HG03442 (cell line): ENCODE data around the gene CERS6.
"Not testable (repeated sequence)": the region's sequence is repeated elsewhere in the genome, so short reads cannot be mapped to it uniquely, and the experiment has no call there.

Source experiments
- ATAC-seq: cut with Tn5 transposase; IDR thresholded peaks from one replicate; pipeline ENCODE4 v1.9.1; 2021; ENCODE audit warnings: mild to moderate bottlenecking, moderate library complexity; ENCODE audit not compliant: unreplicated experiment

The CERS6 gene

DNA sequence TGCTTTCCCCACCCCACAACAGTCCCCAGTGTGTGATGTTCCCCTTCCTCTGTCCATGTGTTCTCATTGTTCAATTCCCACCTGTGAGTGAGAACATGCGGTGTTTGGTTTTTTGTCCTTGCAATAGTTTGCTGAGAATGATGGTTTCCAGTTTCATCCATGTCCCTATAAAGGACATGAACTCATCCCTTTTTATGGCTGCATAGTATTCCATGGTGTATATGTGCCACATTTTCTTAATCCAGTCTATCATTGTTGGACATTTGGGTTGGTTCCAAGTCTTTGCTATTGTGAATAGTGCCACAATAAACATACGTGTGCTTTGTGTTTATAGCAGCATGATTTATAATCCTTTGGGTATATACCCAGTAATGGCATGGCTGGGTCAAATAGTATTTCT lies 335.1 kb downstream of the CERS6 start:
- ATAC-seq, result not testable (repeated sequence)

DNA sequence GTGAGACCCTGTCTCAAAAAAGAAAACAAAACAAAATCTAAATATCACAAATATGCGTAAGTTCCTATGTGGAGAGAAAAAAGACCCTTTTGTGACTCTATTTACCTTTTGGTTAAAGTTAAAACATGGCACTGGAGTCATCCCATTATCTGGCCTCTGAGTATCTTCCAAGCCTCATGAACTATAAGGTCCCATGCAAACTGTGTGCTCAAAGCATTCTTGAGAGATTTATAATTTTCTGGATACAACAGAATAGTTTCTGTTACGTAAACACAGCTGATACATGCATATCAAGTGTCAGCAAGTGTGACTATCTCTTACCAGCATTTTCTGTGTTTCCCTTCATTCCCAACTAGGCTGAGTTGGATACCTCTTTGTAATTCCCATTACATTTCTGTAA lies 337.5 kb downstream of the CERS6 start:
- no peak for ATAC-seq

DNA sequence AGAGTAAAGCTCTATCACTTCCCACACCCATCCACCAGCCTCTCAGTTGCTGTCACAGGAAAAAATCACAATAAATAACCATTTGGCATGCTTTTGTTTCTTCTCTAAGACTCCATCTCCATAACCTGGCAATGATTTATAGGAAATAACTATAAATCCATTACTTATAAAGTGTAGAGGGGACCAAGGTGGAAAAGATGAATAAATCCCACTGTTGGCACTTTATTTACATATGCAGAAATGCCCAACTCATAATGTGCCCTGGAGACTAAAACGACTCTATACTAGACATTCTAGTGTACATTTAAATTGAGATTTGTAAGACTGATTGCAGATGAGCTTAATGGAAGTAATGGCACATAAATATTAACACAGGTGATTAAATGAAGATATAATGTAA lies 338.9 kb downstream of the CERS6 start:
- no peak for ATAC-seq

DNA sequence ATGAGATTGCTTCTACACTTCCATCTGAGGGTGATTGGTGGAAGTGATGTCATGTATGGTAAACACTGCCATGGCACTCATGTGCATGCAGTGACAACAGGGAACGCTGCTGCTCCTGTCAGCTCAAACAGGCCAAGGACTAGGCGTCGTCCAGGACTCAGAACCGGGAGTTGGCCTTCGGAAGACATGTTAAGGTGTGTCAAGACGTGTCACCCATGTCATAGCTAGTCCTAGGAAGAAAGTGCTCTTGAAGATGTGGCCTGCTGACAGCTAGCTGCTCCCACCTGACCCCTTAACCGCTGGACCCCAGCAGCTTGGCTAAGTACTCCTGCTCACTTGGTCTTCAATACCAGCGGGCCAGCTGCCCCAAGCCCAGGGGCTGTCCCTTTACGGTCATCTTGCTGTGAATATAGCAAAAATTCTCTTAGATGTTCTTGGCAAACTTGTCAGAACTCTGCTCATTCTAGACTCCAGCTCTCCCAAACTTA lies 340.1 kb downstream of the CERS6 start:
- ATAC-seq, result no peak

DNA sequence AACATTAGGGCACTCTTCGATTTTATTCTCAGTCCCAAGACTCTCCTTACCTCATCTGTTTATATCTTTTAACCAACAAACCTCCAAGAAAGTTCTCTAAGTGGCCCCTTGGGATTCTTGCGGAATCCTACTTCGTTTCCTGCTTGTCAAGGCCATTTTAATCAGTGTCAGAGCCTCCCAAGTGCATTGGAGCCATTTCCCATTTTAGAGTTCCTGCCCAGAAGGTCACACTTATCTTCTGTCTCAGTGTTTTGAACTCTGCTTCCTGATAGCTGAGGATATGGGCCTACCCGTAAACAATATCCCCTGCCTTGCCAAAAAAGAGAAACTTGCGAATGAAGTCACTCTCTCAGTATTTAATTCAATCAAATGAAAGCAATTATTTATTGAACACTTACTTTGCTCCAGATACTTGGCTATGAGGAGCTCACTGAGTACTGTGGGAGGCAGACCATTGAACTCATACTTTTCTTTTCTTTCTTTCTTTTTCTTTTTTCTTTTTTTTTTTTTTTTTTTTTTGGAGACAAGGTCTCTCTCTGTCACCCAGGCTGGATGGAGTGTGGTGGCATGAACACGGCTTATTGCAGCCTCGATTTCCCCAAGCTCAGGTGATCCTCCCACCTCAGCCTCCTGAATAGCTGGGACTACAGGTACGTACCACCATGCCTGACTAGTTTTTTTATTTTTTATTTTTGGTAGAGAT lies 340.7 kb downstream of the CERS6 start:
- no peak for ATAC-seq

DNA sequence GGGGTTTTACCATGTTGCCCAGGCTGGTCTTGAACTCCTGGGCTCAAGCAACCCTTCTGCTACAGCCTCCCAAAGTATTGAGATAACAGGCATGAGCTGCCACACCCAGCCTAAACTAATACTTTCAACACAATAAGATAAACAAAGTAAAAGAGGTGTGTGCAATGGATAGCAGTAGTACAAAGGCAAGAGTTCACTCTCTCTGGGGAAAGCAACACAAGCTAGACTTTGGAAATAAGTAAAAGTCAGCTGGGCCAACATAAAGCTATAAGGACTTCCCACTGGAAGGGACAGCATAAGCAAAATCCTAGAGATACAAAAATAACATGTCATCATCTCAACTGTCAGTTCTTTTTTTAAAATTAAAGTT lies 341.2 kb downstream of the CERS6 start:
- no peak for ATAC-seq

DNA sequence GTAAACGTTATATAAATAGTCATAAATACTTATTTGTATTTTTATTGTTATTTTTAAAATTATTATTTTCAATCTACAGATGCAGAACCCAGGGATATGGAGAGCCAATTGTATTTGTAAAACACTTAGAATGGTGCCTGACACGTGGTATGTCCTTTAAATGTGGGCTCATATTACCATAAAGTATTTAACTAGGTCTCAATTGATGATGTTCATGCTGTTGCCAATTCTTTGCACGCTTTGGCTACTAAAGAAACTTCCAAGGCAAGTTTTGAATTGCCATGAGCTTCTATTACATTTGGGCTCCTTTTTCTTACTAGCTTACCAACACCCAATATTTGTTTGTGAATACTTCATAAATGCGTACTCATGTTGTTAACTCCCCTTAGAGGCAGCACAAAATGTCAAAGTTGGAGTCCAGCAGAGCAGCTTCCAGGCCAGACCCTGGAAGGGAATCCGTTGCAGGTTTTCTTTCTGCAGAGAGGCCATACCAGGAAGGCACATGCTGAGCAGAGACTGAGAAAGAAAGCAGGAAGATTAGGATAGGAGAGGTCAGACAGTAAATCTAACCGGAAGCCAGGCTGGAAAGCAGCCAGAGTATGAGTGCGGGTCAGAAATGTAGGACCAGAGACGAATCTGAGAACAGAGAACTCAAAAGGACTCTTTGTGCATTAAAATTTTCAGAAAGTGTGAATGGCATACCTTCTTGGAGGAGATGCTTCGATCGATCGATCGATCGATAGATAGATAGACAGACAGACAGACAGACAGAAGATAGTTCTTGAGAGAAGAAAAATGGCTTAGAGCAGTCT lies 342.2 kb downstream of the CERS6 start:
- ATAC-seq, result no peak

DNA sequence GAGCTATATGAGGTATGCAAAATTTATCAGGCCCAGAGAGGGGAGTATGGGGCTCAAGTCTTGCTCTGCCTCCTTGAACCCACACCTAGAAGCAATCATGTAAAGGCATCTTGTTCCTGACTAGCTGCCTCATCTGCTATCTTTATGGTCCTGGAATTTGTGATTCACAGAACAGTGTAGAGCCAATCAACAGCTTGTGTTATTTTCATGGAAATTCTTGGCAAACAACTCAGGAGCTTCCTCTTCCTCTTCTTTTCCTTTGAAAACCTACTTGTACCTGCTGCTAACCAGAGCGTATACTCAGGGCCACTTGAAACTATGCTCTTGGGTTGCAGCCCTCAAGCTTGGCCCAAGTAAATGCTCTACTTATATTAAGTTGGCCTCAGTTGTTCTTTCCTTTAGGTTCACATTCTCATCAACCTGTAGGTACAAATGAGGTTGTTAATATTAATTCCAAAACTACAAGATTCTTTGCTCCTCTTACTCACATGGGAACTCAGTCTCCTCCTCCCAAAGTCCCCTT lies 342.9 kb downstream of the CERS6 start:
- no peak for ATAC-seq

DNA sequence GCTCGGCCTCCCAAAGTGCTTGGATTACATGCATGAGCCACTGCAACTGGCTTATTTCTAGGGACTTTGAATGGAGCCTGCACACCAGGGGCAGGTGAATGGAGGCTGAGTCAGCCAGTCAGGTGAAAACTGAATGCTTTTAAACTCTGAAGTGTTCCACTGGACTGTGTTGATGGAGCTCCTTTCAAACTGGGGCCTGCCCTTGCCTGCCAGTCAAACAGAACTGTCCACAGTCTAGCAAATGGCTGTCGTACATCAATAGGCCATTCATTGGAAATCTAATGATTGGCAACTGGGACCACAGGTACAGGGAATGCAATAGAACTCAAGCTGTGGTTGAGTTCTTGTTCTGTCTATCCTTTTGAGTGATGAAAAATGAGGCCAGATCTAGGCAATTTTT lies 345.4 kb downstream of the CERS6 start:
- no peak for ATAC-seq

DNA sequence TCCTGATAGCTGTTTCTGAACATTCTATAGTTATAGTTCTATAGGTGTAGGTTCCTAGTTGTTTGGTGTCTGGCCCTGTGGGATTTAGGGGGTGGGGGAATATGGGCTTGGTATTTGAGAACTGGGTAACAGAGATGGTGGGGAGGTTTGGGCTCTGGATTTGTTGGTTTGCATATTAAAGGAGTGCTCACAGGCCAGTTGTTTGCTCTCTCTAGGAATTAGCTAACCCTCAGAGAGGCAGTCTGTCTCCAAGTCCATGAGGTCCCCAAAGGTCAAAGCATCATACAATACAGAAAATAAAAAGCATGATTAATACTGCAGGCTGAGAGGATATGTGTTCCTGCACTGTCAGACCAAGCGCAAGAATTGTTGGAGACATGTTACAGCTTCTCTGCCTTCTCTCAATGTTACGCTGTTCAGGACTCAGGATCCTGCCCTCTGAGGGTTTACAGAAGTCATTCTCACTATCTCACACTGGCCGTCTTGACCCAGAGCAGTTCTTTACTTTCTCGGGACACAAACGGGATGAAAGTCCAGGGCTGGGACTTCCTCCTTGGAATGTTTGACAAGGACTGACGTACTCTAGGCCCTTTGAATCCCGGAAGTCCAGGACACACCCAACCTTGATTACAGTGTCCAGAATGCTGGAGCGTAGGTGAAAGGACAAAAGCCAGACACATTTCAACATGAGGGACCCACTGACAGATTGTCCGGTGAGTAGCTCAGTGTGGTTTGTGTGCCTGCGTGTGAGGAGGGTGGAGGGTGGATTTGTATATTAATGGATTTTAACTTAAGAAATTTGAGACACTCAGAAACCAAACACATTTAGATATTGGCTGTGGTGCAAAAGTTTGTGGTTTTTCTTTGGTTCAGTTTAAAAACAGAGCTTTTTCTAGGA lies 346.1 kb downstream of the CERS6 start, which contains the start of gene NOSTRIN:
Gene NOSTRIN (plus strand): TSS at position 677 of the 898 bp plus-strand sequence. CDS start 10 bp downstream, at position 687.
- ATAC-seq, result no peak

DNA sequence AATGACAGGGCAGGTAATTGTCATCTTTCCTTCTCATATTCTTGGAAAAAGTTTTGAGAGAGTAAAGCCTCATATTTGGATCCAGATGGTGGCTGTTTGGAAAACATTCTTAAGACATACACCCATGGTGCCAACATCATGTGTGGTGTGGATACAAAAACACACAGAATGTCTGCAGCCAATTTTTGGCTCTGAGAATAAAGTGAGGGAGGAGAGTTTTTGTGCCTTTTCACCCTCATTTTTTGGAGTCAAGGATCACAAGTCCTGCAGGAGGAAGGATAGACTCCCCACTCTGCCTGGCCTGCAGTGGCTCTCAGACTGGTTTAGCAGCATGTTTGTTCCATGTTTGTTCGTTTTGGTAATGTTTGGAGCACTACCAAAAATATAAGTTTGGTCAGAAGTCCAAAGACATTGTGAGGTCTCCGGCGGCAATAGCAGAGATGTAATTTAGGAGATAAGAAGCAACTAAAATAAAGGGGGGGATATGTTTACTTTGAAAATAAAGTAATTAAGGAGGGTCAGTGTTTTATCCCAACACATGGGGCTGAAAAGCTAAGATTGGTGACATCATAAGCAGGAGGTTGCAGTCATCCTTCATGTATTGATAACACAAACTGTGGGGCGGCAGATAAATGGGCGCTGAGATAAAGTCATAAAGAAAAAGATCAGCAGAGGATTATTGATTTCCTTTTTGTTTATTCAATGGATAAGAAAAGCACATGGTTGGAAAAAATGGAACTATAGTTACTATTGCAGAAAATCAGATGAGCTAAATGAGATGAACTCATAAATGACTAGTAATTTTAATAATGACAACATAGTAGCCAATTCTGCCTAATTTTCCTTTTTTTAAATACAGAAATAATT lies 347.0 kb downstream of the CERS6 start:
- ATAC-seq, result no peak

DNA sequence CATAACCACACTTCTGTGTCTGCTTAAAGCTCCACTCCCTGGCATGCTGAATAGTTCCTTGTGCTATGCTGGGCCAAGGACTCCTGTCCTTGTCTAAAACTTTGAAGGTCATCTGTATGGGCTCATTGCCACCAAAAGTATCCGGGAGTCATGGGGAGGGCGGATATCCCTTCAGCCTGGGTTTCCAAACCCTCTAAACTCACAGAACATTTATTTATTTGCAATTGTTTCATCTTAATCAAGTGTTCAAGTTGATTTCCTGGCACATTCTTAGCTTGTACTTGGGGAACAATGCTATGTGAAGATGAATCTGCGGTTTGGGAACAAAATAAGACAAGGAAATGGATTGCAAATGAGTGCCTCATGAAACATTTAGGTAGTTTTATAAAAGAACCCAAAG lies 348.1 kb downstream of the CERS6 start:
- ATAC-seq, result no peak

DNA sequence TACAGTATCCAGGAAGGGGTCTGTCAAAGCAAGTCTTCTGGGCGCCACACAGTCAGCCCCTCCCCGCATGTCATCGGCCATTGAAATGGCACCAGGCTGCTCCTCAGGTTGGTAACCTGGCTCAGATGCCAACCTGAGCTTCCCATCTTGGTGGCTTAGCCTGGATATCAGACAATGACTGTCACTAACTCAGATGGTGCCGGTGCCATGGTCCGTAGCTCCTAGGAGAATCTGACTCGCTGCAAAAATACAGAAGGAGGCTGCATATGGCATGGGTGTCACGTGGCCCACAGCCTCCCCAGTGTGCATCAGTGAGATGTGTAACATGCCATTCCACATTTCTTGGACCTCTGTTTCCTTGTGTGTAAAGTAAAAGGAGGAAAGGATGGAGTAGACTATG lies 349.5 kb downstream of the CERS6 start:
- ATAC-seq, result no peak

DNA sequence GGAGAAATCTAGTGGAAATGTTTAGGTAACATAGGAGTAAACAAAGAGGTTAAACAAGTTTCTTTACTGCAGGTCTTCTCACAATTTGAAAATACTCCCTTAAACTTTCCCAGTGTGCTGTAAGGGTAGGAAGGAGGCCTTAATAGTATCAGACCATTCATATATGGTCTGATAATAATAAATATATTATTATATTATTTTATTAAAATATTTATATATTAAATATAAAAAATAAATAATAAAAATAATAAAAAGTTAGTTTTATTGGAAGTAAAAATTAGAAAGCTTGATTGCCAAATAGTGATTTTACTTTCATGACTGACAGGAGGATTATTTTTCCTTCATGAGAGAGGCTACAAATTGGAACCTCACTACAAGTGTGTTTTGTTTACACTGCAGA lies 353.5 kb downstream of the CERS6 start:
- no peak for ATAC-seq

DNA sequence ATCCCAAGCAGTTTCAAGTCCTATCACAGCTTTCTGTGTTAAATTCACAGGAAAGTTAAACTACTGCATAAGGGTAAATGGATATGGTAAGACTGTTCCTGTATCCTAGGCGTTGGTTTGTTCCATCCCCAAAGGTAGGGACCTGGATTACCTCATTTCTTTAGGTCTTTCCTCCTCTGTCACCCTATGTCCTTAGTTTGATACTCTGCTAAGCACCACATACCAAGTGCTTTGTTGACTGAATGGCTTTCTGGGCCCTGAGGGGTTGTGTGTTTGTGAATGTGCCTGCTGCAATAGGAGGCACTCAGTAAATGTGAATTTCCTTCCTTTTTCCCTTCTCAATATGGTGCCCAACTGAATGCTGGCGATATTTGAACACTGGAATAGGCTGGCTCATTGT lies 354.2 kb downstream of the CERS6 start:
- ATAC-seq, result no peak

DNA sequence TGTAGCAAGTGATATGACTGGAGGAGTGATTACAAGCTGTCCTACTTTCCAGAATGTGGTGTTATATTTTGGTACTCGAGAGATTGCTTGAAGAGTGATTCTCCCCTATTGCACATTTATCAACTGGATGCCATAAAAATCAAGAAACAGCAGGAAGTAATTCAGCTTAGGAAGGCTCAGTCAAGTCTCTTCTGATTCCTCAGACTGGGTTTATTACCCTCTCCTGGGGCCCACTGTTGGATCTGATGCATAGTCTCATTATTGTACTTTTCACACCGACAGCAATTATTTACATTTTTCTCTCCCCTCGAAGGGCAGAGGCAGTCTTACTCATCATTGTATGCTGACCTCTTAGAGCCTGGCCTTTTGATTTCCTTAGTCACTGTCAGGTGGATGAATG lies 355.6 kb downstream of the CERS6 start:
- ATAC-seq, result no peak

DNA sequence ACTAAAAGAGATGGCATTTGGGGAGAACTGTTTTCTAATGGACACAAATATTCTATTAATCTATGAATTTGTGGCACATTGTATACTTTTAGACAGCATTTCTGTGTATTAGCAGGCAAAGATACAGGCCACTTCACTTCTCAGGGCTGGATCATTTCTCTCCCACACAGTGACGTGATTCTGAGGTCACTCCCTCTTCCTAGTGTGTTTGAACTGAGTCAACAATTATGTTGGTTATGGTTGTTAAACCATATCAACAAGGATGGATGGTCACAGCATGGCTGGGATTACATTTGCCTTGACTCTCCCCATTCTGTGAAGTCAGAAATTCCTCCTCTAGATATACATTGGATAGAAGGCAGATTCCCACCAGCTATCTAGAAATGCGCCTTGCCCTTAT lies 358.0 kb downstream of the CERS6 start:
- no peak for ATAC-seq

DNA sequence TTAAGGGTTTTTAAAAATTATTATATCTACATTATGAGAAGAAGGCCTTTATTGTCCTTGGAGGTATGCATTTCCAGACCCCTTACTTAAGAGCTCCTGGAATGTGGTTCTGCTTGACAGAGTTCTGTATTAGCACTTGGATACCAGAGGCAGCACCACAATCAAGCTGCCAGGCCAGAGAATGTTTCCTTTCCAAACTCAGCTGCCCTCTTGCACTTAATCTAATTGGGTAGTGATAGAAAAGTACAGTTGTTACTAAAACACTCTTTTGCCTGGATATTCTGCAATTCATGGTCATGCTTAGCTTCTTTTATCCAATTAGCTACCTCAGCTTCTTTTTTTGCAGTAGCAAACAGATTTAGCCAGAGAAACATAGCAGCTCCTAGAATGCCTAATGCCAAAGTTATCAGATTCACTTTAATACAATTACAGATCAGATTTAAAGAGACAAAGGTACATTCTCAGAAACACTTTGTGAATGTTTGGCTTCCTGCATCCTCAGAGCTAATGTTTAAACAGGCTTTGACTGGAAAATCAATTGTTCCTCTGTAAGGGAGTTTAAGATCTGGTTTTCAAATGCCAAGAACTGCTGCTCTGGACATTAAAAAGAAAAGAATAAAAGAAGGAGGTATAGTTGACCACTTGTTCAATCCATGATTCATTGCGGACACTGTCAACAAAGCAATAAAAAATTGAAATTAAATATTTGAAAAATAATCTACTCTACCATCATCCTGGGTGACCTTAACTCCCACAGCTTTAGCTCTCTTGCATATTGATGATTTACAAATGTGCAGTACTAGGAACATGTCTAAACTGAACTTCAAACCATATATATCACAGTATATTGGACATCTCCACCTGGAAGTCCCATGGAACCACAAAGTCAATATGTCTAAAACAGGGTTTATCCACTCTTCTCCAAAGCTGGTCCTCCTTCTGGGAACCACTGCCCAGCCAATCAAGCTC lies 359.2 kb downstream of the CERS6 start:
- ATAC-seq, result no peak

DNA sequence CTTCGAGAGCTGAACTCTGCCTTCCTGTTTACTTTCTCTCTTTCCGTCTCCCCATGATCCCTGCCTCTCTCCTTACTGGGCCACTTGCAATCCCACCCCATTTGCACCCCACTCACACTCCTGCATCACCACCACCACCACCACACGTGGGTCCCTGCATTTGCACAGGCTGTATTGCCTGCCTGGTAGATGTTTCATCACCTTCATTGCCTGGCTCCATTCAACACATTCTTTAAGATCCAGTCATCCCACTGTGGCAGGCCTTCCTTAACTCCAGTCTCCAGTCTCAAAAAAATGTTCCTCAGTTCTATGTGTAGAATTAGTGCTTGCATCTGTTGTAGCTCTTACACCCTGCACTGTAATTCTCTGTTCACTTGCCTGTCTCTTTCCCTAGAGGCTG lies 360.3 kb downstream of the CERS6 start:
- ATAC-seq, result no peak
